Measurements from ENCODE around the gene PADI2. TPM values are rescaled to one million over a fixed set of nuclear protein-coding genes. Genes with fewer than 3 reads are reported as not detected.

Gene PADI2
- total and polyA plus RNA-seq, 2 experiments from 2014 or later = 1.7 to 4.3 TPM

GRCh38 chr1:17120481-17120877 lies 1.2 kb upstream of the PADI2 start:
- H3K79me2 ChIP-seq (replicated peaks; ENCODE audit: insufficient read depth) = no peaks in the 10 kb centered on the region
- no peak for DNase-seq (ENCODE audit: low spot score)
- Mint-ChIP-seq H3K4me3 (no peak overlapping the region; the same call in 2 of the 3 replicates), H3K27me3 (ENCODE audit: insufficient read depth, low read depth, poor library complexity) (peaks cover 30% of the 10 kb centered on the region), H3K27ac (no peak overlapping the region), H3K4me1 (peaks cover 29% of the 10 kb centered on the region), H3K36me3 (ENCODE audit: low read depth) (no peaks in the 10 kb centered on the region), H3K9me3 (no peaks in the 10 kb centered on the region)
- no peaks in the 10 kb centered on the region for H3K9me2 ChIP-seq (ENCODE audit: insufficient read depth)
- H3K36me3 ChIP-seq (ENCODE audit: insufficient read depth) = no peaks in the 10 kb centered on the region
- H3K4me2 ChIP-seq = no peak overlapping the region
- TF ChIP-seq ZNF331 (CRISPR knock-in tag; IDR thresholded peaks at IDR 0.05; ENCODE audit: low read depth) (no peak), ZNF114 (CRISPR knock-in tag; IDR thresholded peaks at IDR 0.05) (no peak), POLR2AphosphoS5 (IDR thresholded peaks at IDR 0.05; ENCODE audit: low read depth) (no peak), CREB1 (CRISPR knock-in tag; IDR thresholded peaks at IDR 0.05; ENCODE audit: low read depth) (no peak), ETS1 (IDR thresholded peaks at IDR 0.05) (no peak), EZH2phosphoT487 (IDR thresholded peaks at IDR 0.05; ENCODE audit: unreplicated experiment) (no peak), EZH2 (IDR thresholded peaks at IDR 0.05; ENCODE audit: low read depth, unreplicated experiment) (no peak), JUNB (IDR thresholded peaks at IDR 0.05; ENCODE audit: unreplicated experiment) (no peak), STAT1 (IDR thresholded peaks at IDR 0.05; ENCODE audit: unreplicated experiment) (no peak), NANOG (IDR thresholded peaks at IDR 0.05; ENCODE audit: borderline replicate concordance) (no peak), ZNF462 (CRISPR knock-in tag; IDR thresholded peaks at IDR 0.05) (no peak)
- no peak overlapping the region for H2AFZ ChIP-seq
- no peak for ATAC-seq
- H3K4me1 ChIP-seq (ENCODE audit: insufficient read depth) = peaks cover 6% of the 10 kb centered on the region; the same call in 1 of the 2 replicates
- H3F3A ChIP-seq (replicated peaks; ENCODE audit: low read depth) = no peaks in the 10 kb centered on the region; the same call in 1 of the 2 replicates
- H3K27ac ChIP-seq (ENCODE audit: low read depth) = no peak overlapping the region
- H3K4me3 ChIP-seq = no peak overlapping the region
- H3K27me3 ChIP-seq (ENCODE audit: insufficient read depth) = peaks cover 27% of the 10 kb centered on the region
- H4K20me1 ChIP-seq (replicated peaks; ENCODE audit: insufficient read depth) = no peaks in the 10 kb centered on the region; the same call in 1 of the 2 replicates
